ENCODE data around the gene SCP2. TPM values are rescaled to one million over a fixed set of nuclear protein-coding genes. Genes with fewer than 3 reads are reported as not detected.
A peak's percentile ranks its signal among the peaks of the same experiment; 100 is the strongest.

SCP2 gene
- total and polyA plus RNA-seq, 9 donors, result 58.4 to 161 (median 105) TPM

- peak; percentile 79 to 88 (median 86) for DNase-seq
- Histone ChIP-seq H3K36me3 (no peaks in the 10 kb centered on the region), H3K4me3 (peak within 1 kb of the TSS; percentile 78), H3K27me3 (no peaks in the 10 kb centered on the region), H3K4me1 (ENCODE audit: insufficient read depth) (peaks cover 21% of the 10 kb centered on the region), H3K27ac (peak within 1 kb of the TSS; percentile 88 to 94), H3K9me3 (no peaks in the 10 kb centered on the region)
- TF ChIP-seq POLR2A (IDR thresholded peaks at IDR 0.05), result no peak
- no peak for TF ChIP-seq EP300 (IDR thresholded peaks at IDR 0.05)
- no peak for TF ChIP-seq CTCF (IDR thresholded peaks at IDR 0.05)
- intact Hi-C loops (cut with DNase I), result loop anchor here in 2 of 4 donors (5.0 to 10.0 kb wide), 4 partner anchors 35 to 140 kb away; partner anchors contain the start of gene ECHDC2 (in 2 of the 2)
- WGBS, 3 donors, result 0 to 2% (median 1%) methylated on average over 49 to 73 of the region's 73 CpGs
These were observed 135.0 kb downstream of the SCP2 start, which contains the start of gene PODN for GRCh38 chr1:53061859-53062707. TSS of gene PODN (plus strand) at chr1:53062213. CDS start at chr1:53069856, 7,643 bp downstream.

- Histone ChIP-seq H3K27ac (peak overlapping the region; percentile 88 to 94), H3K4me1 (ENCODE audit: insufficient read depth) (peaks cover 21% of the 10 kb centered on the region), H3K4me3 (peak overlapping the region; percentile 78), H3K9me3 (no peaks in the 10 kb centered on the region), H3K27me3 (no peaks in the 10 kb centered on the region), H3K36me3 (no peaks in the 10 kb centered on the region)
- intact Hi-C loops (cut with DNase I), result loop anchor here in 2 of 4 donors (5.0 to 10.0 kb wide), 4 partner anchors 36 to 141 kb away; partner anchors contain the start of gene ECHDC2 (in 2 of the 2)
- TF ChIP-seq POLR2A (IDR thresholded peaks at IDR 0.05), result no peak
- TF ChIP-seq EP300 (IDR thresholded peaks at IDR 0.05), result no peak
- no peak for TF ChIP-seq CTCF (IDR thresholded peaks at IDR 0.05)
- WGBS, 3 donors, result 14% methylated on average over 56 to 61 of the region's 61 CpGs
- DNase-seq, result peak in 3 of 5 donors; percentile 50 to 60 (median 51)
These were observed 135.9 kb downstream of the SCP2 start for GRCh38 chr1:53062708-53063591.

GRCh38 chr1:53063744-53064515 lies 136.9 kb downstream of the SCP2 start:
- peak in 4 of 5 donors; percentile 11 to 34 (median 18) for DNase-seq
- intact Hi-C loops (cut with DNase I), result loop anchor here in 2 of 4 donors (5.0 to 10.0 kb wide), 4 partner anchors 37 to 142 kb away; partner anchors contain the start of gene ECHDC2 (in 2 of the 2)
- Histone ChIP-seq H3K4me1 (ENCODE audit: insufficient read depth) (peaks cover 21% of the 10 kb centered on the region), H3K36me3 (no peaks in the 10 kb centered on the region), H3K4me3 (peak overlapping the region; percentile 78), H3K27me3 (no peaks in the 10 kb centered on the region), H3K27ac (peak overlapping the region; percentile 88 to 94), H3K9me3 (no peaks in the 10 kb centered on the region)
- 79 to 89% (median 85%) methylated on average over 9 of the region's 9 CpGs for WGBS, 3 donors
- TF ChIP-seq EP300 (IDR thresholded peaks at IDR 0.05), result no peak
- no peak for TF ChIP-seq CTCF (IDR thresholded peaks at IDR 0.05)
- no peak for TF ChIP-seq POLR2A (IDR thresholded peaks at IDR 0.05)
